ENCODE measurements around the gene HOXD8.
A peak's percentile ranks its signal among the peaks of the same experiment; 100 is the strongest.

Gene HOXD8

DNA sequence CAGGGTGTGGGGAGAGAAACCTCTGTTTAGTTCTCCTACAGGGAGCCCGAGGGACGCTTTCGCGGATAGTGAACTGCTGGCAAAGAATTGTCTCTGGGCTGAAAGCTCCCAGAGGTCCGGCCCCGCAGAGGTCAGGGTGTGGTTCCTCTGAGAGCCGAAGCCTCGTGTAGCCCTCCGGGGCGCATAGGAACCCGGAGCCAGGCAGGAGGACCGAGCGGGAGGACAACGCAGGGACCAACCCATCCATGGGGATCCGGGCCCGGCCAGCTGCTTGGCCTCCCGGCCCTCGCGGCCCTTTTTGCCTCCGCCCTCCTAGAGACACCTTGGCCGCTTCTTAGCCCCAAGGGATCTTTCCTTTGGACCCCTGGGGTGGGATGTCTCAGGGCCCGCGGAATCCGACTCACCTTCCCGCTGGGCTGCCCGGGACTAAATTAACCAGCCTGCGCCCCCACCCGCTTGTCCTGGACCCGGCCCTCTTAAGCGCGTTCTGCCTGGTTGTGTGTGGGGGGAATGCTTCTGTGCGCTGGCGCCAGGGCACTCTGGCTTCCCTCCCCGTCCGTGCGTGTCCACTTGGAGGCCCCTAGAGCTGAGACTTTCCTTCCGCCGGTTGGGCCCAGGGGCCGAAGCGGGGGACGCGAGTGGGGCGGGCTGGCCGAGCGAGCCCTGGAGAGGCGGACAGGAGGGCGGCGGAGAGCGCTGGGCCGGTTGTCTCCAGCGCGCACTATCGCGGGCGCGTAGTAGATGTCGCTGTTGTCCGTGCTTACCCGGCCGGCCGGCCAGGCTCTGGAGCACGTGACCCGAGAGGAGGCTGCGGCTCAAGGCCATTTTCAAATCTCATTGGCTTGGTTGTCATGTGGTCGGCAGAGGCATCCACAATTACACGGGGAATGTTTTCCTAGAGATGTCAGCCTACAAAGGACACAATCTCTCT lies 13.4 kb upstream of the HOXD8 start, which contains the start of gene HOXD10:
HOXD10 (plus strand) TSS at position 896 of the 931 bp plus-strand sequence. CDS start 56 bp downstream, outside the sequence.
- no peak for DNase-seq (ENCODE audit: low read depth in 2 of 2)

DNA sequence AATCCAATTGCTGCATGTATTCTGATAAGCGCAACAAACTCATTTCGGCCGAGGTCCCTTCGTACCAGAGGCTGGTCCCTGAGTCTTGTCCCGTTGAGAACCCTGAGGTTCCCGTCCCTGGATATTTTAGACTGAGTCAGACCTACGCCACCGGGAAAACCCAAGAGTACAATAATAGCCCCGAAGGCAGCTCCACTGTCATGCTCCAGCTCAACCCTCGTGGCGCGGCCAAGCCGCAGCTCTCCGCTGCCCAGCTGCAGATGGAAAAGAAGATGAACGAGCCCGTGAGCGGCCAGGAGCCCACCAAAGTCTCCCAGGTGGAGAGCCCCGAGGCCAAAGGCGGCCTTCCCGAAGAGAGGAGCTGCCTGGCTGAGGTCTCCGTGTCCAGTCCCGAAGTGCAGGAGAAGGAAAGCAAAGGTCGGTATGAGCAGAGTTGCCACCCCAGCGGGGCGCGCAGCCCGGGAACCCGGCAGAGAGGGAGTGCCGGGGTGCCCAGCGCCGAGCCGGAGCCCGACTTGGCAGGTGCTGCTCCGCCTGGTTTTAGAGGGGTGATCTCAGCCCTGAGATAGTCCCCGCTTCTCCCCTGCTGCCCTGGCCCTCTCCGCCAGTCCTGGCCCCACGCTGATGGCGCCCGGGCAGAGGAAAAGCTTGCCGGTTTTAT lies 12.2 kb upstream of the HOXD8 start:
- no peak for DNase-seq (ENCODE audit: low read depth in 2 of 2)

DNA sequence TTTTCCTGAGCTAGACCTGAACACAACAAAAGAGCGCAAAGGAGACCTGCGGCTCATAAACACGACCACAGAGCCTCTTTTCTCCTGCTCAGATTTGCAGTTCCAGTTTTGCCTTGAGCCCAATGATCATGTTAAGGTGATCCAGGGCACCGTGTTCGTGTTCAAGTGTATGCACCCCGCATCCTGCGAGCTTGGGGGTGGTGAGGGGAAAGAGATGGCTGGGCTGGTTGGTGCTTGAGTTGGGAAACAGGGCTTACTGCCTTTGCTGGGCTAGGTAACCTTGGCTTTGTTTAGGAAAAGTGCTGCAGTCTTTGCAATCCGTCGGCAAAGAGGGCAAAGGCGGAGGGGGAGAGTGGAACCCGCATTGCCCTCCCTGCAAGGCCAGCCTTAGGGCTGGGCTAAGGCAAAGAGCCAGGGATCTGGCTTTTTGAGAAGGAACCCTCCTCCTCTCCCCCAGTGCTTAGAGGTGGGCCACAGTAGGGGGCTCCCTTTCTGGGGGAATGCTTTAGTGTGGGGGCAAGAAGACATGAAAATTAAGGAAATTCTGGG lies 11.6 kb upstream of the HOXD8 start:
- DNase-seq (ENCODE audit: low read depth in 2 of 2): no peak

DNA sequence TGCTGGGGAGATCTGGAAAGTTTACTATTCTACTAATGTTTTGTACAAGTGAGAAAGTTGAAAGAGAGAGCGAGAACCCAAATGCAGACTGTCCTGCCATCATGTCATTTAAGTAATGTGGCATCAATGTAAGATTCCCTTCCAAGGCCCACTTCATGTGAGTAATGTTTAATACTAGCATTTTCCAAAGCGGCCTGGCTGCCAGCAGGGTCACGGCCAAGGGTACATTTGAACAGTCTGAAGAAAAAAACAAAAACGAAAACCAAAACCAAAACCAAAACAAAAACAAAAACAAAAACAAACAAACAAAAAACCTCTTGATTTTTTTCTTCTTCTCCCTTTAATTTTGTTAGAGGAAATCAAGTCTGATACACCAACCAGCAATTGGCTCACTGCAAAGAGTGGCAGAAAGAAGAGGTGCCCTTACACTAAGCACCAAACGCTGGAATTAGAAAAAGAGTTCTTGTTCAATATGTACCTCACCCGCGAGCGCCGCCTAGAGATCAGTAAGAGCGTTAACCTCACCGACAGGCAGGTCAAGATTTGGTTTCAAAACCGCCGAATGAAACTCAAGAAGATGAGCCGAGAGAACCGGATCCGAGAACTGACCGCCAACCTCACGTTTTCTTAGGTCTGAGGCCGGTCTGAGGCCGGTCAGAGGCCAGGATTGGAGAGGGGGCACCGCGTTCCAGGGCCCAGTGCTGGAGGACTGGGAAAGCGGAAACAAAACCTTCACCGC lies 10.7 kb upstream of the HOXD8 start:
- no peak for DNase-seq (ENCODE audit: low read depth in 2 of 2)

DNA sequence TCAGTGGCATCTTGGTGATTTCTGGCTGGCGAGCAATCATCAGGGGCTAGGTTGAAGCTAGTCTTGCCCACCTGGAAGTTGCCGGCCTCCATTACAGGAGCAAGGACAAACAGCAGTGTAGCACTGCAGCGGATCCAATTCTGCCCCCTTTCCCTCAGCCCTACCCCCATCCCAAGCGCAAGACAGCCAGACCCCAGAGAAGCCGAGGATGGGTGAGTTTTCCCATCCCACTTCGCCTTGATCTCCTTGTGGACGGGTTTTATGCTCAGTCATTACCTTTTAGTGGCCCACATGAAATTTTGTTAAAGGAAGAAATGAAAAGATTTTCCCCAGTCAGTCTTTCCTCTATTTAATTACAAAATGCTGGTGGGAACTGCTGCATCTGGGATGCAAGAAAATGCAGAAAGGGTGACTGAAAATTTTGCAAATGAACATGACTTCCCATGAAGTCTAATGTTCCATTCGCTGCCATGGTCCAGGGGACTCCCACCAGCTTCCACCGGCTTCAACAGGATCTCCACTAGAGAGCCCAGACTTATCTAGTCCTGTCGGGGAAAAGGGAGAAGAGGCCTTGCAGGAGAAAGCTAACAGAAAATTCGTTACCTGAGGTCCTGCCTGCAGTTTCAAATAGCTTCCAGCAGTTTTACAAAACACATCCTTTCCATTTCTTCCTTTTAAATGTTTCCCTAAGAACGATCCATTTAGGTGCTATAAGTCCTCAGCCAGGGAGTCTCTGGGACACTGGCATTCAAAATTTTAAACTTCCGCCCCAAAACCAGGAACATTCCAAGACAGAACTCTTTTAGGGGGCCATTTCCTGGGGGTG lies 8.9 kb upstream of the HOXD8 start:
- DNase-seq (ENCODE audit: low read depth in 2 of 2): no peak

DNA sequence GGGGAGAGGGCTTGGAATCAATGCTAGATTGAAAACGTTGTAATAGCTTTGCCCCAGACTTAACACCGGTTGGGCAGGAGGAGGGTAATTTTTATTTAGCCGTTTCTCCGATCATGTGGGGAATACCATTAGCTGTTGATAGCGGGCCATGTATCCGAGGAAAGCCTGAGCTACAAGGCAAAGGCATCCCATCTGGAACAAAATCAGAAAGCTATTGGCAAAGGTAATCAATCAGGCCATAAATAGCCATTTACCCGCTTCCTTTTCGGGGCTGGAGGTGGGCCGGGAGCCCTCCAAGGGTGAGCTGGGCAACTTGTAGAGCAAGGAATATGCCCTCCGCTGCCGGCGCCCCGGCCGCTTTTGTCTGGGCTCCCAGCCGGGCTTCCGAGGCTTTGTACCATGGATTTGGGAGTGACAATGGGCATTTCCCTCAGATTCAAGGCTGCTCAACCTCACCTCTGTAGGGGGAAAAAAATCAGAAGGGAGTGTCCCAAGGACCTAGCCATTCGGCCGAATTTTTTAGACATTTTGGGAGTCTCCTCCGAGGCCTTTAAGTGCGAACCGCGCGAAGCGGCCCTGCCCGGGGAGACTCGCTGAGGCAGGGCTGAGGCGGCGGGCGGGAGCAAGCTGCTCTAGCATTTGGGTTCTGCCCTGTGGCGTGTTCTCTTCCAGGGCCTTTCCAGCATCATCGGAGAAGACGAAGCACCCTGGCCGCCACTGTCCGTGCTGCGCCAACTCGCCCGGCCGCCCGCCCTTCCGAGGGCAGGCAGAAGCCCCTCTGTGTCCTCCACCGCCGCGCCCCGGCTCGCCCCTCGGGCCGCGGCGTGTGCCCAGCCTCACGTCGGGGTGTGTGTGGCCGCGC lies 8.1 kb upstream of the HOXD8 start:
- DNase-seq (ENCODE audit: low read depth in 2 of 2): no peak

DNA sequence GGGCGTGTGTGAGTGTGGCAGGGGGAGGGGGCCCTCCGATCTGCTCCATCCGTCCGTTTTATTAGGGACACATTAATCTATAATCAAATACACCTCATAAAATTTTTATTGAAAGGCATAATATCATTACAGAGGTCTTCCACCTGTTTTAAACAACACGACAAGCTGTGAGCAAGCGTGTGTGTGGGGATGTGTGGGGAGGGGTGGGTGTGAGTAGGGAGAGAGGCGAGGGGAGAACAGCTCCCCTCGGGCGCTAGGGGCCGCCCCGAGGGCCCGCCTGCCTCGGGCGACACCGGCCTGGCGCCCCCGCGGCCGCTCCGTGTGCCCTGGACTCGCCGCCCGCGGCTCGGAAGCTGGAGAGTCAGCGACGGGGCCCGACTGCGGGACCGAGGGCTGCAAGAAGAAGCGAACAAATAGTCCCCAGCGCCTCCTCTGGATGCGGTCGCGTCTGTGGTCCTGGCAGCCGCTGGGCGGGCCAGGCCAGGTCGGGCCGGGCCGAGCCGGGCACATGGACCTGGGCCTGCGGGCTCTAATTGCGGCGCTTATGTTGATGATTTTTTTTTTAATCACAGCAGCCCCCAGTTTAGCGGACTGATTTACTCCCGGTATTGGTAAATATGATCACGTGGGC lies 7.3 kb upstream of the HOXD8 start:
- DNase-seq (ENCODE audit: low read depth in 2 of 2): peak in 1 of 2 experiments; percentile 67

DNA sequence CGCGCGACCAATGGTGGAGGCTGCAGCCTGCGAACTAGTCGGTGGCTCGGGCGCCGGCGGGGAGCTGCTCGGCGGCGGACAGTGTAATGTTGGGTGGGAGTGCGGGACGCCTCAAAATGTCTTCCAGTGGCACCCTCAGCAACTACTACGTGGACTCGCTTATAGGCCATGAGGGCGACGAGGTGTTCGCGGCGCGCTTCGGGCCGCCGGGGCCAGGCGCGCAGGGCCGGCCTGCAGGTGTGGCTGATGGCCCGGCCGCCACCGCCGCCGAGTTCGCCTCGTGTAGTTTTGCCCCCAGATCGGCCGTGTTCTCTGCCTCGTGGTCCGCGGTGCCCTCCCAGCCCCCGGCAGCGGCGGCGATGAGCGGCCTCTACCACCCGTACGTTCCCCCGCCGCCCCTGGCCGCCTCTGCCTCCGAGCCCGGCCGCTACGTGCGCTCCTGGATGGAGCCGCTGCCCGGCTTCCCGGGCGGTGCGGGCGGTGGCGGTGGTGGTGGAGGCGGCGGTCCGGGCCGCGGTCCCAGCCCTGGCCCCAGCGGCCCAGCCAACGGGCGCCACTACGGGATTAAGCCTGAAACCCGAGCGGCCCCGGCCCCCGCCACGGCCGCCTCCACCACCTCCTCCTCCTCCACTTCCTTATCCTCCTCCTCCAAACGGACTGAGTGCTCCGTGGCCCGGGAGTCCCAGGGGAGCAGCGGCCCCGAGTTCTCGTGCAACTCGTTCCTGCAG lies 6.7 kb upstream of the HOXD8 start, which contains the start of gene HOXD9:
HOXD9 (plus strand) TSS at position 37 of the 728 bp plus-strand sequence; CDS start at position 87, 50 bp downstream.
- DNase-seq (ENCODE audit: low read depth in 2 of 2): no peak

DNA sequence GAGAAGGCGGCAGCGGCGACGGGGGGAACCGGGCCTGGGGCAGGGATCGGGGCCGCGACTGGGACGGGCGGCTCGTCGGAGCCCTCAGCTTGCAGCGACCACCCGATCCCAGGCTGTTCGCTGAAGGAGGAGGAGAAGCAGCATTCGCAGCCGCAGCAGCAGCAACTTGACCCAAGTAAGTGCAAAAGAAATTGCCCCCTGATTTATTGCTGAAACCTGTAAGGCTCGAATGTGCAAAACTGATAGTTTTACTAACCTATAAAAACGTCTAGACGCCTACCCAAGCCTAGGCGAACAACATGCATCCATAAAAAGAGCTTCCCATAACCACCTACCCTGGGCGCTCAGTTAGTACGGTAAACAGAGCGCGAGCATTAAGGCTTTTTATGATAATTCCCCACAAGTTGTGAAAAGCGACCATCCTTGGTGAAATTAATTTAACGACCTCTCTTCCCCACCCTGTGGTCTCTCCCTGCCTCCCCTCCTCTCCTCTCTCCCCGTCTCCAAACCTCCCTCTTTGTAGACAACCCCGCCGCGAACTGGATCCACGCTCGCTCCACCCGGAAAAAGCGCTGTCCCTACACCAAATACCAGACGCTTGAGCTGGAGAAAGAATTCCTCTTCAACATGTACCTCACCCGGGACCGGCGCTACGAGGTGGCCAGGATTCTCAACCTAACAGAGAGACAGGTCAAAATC lies 5.9 kb upstream of the HOXD8 start:
- no peak for DNase-seq (ENCODE audit: low read depth in 2 of 2)

DNA sequence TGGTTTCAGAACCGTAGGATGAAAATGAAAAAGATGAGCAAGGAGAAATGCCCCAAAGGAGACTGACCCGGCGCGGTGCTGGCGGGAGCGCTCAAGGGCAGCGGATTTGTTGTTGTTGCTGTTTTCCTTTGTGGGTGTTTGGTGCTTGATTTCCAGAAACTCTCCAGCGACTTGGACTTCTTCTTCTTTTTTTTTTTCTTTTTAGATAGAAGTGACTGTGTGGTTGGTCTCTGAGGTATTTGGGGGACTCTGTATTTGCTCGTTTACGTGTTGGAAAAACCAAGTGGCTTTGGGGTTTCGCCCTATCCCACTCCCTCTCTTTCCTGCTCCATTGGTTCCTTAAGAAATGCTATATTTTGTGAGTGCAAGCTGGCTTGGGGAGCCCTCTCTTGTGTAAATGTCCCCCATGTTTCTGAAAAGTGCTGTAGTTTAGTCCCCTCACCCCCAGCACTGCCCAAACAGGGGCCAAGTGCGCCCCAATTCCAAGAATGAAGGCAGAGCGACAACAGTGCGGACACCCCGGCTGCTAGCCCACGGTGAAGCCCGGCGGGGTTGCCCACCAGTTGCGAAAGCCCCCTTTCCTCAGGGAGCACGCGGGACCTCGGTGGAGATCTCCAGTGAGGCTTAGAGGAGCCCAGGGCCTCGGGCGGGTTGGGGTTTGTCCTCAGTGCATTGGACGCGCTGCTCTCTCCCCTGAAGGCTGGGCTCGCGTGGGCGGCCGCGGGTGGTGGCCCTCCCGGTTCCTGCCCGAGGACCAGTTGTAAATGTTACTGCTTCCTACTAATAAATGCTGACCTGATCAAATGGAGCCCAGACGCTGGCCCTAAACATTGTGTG lies 5.2 kb upstream of the HOXD8 start:
- DNase-seq (ENCODE audit: low read depth in 2 of 2): no peak

DNA sequence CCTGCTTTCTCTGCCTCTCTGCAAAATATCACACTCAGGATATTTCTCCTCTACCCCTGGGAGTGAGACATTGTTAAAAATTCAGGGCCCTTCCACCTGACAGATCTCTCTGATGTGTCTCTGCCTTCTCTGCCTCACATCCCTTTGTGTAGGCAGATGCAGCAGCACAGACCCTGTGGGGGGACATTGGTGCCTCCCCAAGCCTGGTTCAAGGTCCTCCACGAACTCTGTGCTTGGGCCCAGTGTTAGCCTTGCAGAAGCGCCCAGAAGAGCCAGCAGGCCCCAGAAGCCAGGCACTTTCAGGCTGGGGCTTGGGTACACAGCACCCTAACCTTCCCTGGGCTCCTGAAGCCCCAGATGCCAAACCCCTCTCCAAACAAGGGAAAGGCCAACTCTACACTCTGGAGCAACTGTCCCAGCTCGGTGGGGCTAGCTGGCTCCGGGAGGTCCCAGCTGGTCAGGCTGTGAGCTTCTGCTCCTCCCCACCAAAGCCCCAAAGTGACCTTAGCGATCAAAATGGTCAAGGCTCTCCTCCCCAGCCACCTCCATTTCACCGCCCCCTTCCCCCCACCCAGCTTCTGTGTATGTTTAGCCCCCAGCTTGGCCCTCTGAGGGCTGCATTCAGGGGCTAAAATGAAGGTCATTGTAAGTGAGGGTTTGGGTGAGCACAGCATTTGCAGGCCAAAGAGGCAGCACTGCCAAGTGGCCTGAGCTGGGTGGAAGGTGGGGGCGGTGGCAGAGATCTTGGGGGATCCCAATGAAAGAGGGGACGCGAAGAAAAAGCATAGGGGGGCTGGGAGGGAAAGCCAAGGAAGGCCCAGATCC lies 4.3 kb upstream of the HOXD8 start:
- DNase-seq (ENCODE audit: low read depth in 2 of 2): no peak

DNA sequence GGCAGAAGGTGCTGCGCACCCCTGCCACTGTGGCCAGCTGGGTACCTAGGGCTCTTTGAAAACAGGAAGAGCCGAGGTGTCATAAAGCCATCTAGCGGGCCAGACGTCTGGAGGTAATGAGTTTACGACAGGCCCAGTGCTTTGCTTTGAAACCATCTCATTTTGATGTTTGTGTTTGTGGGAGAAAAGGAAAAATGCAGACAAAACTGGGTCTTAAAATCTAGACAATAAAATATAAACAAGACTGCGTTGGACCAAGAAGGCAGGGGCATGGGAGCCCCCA lies 3.8 kb upstream of the HOXD8 start:
- no peak for DNase-seq (ENCODE audit: low read depth in 2 of 2)

DNA sequence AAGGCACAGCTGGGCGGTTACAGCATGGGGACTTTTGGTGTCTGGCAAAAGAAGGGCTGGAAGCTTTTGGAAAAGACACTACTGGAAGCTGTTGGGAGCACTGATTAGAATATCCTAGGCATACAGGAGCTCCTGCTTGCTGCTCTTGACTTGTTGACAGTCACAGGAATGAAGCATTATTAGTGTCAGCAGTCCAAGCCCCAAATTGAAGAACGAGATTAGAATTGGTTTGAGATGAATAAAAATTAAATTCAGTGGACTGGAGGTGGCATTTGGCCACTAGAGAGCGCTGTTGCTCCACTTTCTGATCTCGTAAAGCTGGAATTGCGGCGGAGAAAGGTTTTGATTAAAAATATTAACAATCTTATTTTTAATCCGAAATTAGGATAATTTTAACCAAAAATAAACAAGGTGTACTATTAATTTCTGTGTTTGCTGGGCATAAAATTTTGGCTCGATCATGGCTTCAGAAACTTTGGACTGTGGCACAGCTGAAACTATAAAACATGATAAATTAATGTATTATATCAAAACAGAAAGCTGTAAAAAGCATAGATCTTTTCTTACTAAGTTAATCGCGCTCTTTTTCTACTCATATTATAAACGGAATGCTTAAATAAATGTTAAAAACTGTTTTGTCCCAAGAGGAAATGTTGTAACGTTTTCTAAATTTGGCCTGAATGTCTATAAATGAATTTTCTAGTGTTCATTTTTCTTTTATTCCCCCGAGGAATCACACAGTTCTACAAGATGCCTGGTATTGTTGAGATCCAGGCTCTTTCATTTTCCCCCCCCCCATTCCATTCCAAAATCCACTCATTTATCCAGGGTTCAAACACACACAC lies 2.4 kb upstream of the HOXD8 start:
- DNase-seq (ENCODE audit: low read depth in 2 of 2): no peak

DNA sequence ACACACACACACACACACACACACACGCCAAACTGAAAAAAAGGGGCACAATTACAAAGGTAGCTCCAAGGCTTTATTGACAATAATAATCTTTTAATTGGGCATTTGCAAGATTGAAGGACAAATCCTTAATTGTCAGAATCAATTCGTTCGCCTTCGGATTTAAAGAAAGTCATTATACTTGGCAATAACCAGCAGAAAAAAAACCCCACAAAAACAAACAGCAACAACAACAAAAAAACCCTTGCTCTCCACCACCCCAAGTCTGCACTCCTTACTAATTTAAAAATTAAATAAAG lies 1.8 kb upstream of the HOXD8 start:
- DNase-seq (ENCODE audit: low read depth in 2 of 2): no peak

DNA sequence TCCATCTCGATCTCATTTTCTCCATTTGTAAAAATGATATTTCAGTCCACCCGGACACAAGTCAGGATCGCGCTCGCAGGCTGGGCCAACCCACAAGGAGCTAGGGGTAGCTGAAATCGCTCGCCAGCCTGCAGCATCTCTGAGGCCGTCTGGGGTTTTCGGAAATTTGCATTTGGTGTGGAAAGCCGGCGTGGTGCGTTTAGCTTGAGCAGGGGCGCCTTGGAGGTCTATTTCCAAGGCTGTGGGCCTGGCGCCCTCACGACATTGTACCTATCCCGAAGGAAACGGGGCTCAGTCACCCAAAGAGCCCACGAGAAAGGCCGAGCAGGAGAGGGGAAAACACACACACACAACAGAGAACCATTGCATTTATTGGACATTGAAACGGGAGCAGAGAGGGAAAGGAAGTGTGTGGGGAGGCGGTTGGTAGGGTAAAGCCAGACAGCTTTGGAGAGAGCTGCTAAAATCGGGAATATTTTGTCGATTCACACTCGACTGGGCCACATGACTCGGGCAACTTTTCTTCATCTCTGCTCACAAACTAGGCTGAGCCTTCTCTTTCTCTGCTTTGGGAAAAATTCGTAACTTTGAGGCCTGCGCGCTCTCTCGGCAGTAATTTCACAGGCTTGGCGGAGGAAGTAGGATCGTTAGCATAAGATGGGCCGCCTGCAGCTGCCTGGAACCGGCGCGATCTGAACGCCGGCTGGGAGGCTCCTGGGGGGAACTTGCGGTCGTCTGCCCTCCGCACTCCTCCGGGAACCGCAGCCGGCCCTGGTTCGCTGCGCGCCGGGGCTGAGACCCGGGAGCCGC lies 1.1 kb upstream of the HOXD8 start:
- DNase-seq (ENCODE audit: low read depth in 2 of 2): no peak
